Cerebellar cortex (tissue), 1 donor: ENCODE measurements around the gene ZNF488.
"Not testable (repeated sequence)": the region's sequence is repeated elsewhere in the genome, so short reads cannot be mapped to it uniquely, and the experiment has no call there.

Source experiments
- DNase-seq: peaks from one replicate; pipeline ENCODE4 v3.0.0-alpha.2; 2015; ENCODE audit warnings: low spot score

The ZNF488 gene

GRCh38 chr10:47409866-47410256, 25.8 kb upstream of the ZNF488 start:
- no peak for DNase-seq

GRCh38 chr10:47409171-47409865, 25.2 kb upstream of the ZNF488 start:
- DNase-seq: no peak

GRCh38 chr10:47408606-47409005, 24.5 kb upstream of the ZNF488 start:
- no peak for DNase-seq

GRCh38 chr10:47406870-47407691, 23.0 kb upstream of the ZNF488 start:
- DNase-seq: no peak

GRCh38 chr10:47406548-47406869, 22.4 kb upstream of the ZNF488 start:
- DNase-seq: no peak

DNA sequence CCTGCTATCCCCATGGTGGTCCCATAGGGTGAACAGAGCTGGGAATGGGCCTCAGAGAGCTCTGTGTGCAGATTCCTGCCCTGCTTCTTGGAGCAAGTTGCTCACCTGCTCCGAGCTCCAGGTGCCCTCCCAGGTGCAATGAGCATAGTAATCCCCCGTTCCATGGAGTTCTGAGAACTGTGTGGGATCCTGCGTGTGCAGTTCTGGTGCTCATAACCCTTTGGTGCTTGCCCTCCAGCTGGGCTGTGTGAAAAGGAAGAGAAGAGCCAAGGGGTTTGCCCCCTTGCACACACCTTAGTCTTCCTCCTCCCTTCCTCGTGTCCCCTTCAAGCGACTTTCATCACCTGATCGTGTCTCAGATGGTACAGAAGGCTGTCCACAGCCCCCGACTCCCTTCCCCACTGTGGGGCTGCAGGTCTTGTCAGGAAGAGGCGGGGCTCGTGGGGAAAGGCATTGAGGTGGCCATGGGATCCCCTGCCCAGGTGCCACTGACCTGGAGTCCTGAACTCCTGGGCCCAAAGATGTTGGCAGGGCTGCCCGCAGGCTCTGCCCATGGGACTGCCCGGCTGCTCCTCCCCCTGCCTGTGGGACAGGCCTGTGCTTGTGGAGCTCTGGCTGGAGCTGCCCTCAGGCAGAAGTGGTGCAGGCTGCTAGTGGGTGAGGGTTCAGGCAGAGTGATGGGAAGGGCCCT, 21.9 kb upstream of the ZNF488 start:
- no peak for DNase-seq

GRCh38 chr10:47404937-47405336, 20.8 kb upstream of the ZNF488 start:
- no peak for DNase-seq

- DNase-seq: no peak
Measured at GRCh38 chr10:47404446-47404845, 20.4 kb upstream of the ZNF488 start.

GRCh38 chr10:47403446-47404318, 19.6 kb upstream of the ZNF488 start:
- DNase-seq: no peak

DNA sequence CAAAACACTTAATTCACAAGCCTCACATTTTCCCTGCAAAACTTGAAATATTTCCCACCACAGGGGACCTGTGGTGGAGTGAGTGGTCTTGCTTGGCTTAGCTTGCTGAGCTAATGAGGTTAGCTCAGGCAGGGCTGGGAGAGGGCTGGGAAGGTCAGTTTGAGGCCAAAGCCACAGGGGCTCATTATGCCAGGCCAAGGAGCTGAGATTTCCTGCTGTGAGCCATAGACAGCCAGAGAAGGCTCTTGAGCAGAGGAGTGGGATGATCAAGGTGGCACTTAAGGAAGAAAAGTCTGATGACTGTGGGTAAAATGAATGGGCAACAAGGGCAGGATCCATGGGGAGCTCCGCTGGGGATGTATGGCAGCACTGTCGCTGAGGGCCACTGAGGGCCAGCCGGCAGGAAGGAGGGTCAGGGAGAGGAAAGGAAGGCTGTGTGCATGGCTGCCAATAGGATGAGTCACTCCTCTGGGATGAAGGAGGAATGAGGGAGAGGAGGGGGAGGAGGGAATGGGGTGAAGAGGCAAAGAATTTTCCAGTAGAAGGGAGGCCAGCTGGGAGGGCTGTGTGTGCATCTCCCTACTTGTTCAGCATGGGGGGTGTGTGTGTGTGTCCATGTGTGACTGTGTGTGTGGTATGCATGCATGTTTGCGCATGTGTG, 18.7 kb upstream of the ZNF488 start:
- DNase-seq: no peak

DNA sequence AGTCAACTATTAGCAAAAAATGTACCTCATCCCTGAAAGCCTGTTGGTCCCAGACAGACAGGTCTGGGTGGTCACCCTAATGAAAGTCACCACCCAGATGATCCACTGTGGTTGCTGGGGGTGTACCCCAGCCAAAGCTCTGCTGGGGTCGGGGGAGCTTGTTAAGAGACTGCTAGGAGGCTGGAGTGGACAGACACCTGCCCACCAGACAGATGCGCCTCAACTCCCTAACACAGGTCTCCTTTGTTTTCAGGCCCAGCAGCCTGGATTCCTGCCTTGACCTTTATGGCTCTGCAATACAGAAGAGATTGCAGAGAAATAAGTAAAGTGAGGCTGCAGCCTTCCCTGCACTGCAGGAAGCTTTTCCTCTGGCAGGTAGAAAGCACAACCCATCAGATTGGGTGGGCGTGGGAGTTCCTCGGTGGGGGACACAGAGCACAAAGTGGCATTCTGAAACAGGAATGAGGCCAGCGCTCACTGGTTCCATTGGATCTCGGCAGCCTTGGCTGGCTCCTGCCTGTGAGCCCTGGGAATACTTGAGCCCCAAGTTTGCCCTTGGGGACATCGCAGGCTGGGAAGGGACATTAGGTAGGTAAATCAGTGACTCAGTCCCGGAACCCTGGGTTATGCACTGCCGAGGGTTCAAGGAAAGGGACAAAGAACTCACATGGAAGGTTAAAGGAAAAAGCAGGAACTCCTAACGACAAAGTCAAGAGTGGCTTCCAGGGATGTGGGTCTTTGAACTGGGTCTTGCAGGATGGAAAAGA, 18.0 kb upstream of the ZNF488 start:
- DNase-seq: no peak

DNA sequence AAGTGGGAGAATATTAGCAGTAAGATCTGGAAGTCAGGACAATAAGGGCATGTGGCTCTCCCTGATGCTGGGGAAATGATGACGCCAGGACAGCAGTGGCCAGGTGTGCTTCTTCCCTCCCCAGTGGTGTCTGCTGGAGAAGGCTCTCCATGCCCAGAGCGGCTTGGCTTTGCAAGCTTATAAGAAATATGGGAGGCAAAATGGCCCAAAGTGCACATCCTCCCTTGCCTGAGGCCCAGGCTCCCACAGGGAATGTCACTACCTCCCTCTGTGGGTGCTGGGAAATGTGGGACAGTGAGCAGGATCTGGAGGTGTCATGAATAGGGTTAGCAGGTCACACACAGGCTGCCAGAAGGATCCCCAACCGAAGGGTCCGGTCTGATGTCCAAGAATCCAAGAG, 17.1 kb upstream of the ZNF488 start:
- no peak for DNase-seq

DNA sequence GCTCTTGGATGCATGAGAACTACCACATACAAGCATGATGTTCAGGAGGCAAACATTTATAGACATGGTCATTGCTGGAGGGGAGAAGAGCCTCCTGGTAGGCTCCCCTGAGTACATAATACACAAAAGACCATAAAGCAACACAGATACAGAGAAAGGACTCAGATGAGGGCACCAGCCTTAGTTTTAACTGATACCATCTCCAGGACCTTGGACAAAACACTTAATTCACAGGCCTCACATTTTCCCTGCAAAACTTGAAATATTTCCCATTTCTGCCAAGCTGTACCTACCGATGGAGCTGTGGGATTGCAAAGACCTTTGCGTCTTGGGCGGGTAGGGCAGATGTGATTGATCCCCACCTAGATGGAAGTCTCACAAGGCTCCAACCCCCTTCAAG, 16.7 kb upstream of the ZNF488 start:
- DNase-seq: no peak

DNA sequence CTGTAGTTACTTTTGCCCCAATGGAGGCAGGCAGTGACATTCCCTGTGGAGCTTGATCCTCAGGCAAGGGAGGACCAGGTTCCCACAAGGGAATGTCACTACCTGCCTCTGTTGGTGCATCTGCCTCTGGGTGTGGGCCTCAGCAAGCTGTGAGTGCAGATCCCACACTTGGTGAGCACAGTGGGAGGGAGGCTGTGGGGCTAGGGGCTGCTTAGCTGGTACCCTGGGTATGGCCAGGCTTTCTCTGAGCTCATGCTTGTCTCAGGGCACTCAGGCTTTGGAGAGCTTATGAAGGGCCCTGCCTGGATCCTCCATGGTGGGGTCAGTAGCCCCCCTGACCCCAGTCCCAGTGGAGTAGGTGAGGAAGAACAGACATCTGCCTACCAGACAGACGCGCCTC, 16.2 kb upstream of the ZNF488 start:
- no peak for DNase-seq

DNA sequence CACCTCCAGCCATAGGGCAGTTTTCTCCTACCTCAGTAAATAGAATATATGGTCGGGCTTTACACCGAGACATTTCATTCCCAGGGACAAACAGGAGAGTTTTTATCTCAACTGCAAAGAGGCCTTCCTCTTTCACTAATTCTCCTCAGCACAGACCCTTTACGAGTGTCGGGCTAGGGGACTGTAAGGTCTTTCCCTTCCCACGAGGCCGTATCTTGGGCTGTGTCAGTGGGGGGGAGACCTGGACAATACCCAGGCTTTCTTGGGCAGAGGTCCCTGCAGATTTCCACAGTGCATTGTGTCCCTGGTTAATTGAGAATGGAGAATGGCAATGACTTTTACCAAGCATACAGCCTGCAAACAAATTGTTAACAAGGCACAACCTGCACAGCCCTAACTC, 13.2 kb upstream of the ZNF488 start:
- no peak for DNase-seq

- no peak for DNase-seq
Measured at GRCh38 chr10:47396311-47396717, 12.2 kb upstream of the ZNF488 start.

GRCh38 chr10:47389619-47390018, 5.5 kb upstream of the ZNF488 start:
- DNase-seq: no peak

DNA sequence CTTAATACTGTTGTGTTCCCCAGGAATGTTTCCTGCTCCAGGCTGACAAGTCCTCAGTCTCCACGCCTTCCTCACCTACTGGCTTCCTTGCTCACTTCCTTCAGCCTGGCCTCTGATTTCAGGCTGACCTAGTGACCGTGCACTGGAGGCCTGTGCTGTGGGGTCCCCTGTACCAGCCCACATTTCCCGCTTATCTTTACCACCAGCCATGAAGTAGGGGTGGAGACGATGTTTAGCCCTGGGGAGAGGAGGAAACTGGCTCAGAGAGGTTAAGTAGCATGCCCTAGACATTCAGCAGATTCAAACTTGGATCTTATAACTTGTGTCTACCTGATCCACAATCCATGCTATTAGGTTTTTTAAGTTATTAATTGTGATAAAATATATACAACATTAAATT, 4.8 kb upstream of the ZNF488 start:
- no peak for DNase-seq

- DNase-seq: not testable (repeated sequence)
Measured at GRCh38 chr10:47386104-47386503, 2.0 kb upstream of the ZNF488 start.

GRCh38 chr10:47383261-47384147, 589 bp downstream of the ZNF488 start:
- peak; percentile 43 for DNase-seq
